ENCODE results near the gene DDX41.
"Not testable (repeated sequence)": the region's sequence is repeated elsewhere in the genome, so short reads cannot be mapped to it uniquely, and the experiment has no call there.

Gene DDX41

GRCh38 chr5:177537389-177538361 lies 20.9 kb upstream of the DDX41 start:
- no peak for DNase-seq (ENCODE audit: low spot score)

- no peak for DNase-seq (ENCODE audit: low spot score)
These were observed 19.6 kb upstream of the DDX41 start for GRCh38 chr5:177536386-177536785.

GRCh38 chr5:177535125-177535524 lies 18.4 kb upstream of the DDX41 start:
- no peak for DNase-seq (ENCODE audit: low spot score)

- DNase-seq (ENCODE audit: low spot score), result not testable (repeated sequence)
These were observed 17.7 kb upstream of the DDX41 start for GRCh38 chr5:177534433-177534832.

GRCh38 chr5:177531209-177531940 lies 14.6 kb upstream of the DDX41 start:
- no peak for DNase-seq (ENCODE audit: low spot score)

GRCh38 chr5:177530638-177531037 lies 13.9 kb upstream of the DDX41 start:
- no peak for DNase-seq (ENCODE audit: low spot score)

- DNase-seq (ENCODE audit: low spot score), result no peak
These were observed 12.8 kb upstream of the DDX41 start for GRCh38 chr5:177529247-177530203.

- DNase-seq (ENCODE audit: low spot score), result no peak
These were observed 11.9 kb upstream of the DDX41 start for GRCh38 chr5:177528631-177529030.

GRCh38 chr5:177527595-177527994 lies 10.8 kb upstream of the DDX41 start:
- no peak for DNase-seq (ENCODE audit: low spot score)

- DNase-seq (ENCODE audit: low spot score), result no peak
These were observed 10.0 kb upstream of the DDX41 start for GRCh38 chr5:177526791-177527190.

- DNase-seq (ENCODE audit: low spot score), result no peak
These were observed 9.4 kb upstream of the DDX41 start for GRCh38 chr5:177526191-177526590.

- no peak for DNase-seq (ENCODE audit: low spot score)
These were observed 8.3 kb upstream of the DDX41 start for GRCh38 chr5:177524941-177525655.

- DNase-seq (ENCODE audit: low spot score), result no peak
These were observed 7.8 kb upstream of the DDX41 start for GRCh38 chr5:177524539-177524900.

GRCh38 chr5:177523711-177524538 lies 7.2 kb upstream of the DDX41 start:
- no peak for DNase-seq (ENCODE audit: low spot score)

- DNase-seq (ENCODE audit: low spot score), result no peak
These were observed 4.3 kb upstream of the DDX41 start for GRCh38 chr5:177520916-177521513.

GRCh38 chr5:177520271-177520670 lies 3.5 kb upstream of the DDX41 start:
- DNase-seq (ENCODE audit: low spot score), result no peak

GRCh38 chr5:177519463-177520235 lies 2.9 kb upstream of the DDX41 start:
- DNase-seq (ENCODE audit: low spot score), result no peak

- DNase-seq (ENCODE audit: low spot score), result no peak
These were observed 1.2 kb downstream of the DDX41 start for GRCh38 chr5:177515580-177515979.

- DNase-seq (ENCODE audit: low spot score), result no peak
These were observed 2.2 kb downstream of the DDX41 start for GRCh38 chr5:177514541-177514940.

Measured in CD4-positive, alpha-beta T cell treated with Interleukin-2 at 100 ng/mL for 4 hours (primary cell).